Left ventricle myocardium superior (tissue), 1 donor: Measurements from ENCODE around the gene CMTM7. TPM values are rescaled to one million over a fixed set of nuclear protein-coding genes. Genes with fewer than 3 reads are reported as not detected.

ENCODE experiments used
- ATAC-seq: fragments of 200-7000 bp; cut with Tn5 transposase; one replicate; pipeline ENCODE4 v1.9.1; 2020; ENCODE audit warnings: mild to moderate bottlenecking, moderate library complexity
- DNase-seq: peaks from one replicate; pipeline ENCODE4 v3.0.0-alpha.2; 2020
- intact Hi-C: fragments of 100-400 bp; cut with micrococcal nuclease; formaldehyde crosslinking; loops from one replicate; pipeline ENCODE4 v1.11.0; 2022
- long read RNA-seq: library from polyadenylated mRNA; unstranded; transcript quantifications from one replicate; pipeline ENCODE4 v2.0.0, GENCODE V29; 2021
- total RNA-seq: library from RNA; stranded (reverse); fragmentation: NEBNext Ultra II Directional; extraction: Animal tissue kit (Norgen Biotek cat#: 25700); gene quantifications from one replicate; pipeline ENCODE4 v1.2.1, GENCODE V29; 2021
- donor health status: DM: no; HTN: yes; CAD: no; lungs with severe emphysema.

Gene CMTM7, protein sequence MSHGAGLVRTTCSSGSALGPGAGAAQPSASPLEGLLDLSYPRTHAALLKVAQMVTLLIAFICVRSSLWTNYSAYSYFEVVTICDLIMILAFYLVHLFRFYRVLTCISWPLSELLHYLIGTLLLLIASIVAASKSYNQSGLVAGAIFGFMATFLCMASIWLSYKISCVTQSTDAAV
- 4.4 TPM for total RNA-seq
- long read RNA-seq, partial matches to known transcripts: 1 of 3 reads
- long read RNA-seq, other reads (novel, unspliced or antisense): 0 of 3 reads

DNA sequence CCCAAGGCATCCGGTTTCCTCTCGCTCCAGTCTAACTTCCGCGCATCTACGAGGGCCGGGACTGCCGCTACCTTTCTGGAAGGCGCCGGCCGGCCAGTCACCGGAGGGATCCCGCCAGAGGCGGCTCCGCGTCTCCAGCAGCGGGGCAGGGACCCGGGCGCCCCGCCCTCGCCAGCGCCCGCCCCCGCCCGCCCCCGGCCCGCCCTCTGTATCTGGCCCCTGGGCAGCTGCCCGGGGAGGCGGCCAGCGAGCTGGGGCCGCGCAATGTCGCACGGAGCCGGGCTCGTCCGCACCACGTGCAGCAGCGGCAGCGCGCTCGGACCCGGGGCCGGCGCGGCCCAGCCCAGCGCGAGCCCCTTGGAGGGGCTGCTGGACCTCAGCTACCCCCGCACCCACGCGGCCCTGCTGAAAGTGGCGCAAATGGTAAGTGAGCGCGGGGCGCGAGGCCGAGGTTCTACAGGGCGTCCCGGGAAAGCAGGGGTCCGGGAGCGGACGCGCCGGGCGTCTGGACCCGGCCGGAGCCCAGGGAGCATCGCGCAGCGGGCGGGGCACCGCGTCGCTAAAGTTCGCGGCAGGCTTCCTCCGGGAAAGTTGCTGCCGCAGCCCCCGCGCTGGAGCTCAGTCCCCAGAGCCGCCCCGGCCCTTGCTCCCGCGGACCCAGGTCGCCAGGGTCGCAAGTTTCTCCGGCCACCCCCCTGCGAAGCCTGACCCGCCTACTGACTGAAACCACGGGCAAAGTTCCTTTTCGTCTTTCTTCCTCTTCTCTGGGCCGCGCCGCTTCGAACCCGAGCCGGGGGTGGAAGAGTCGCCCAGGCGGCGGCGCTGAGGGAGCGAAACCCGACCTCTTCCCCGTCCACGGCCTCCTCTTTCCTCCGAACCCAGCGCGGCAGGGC, at the start of gene CMTM7:
TSS of gene CMTM7 (plus strand) at position 211 of the 893 bp plus-strand sequence. CDS start at position 265, 54 bp downstream.
- ATAC-seq (peak; percentile 96), DNase-seq (peak; percentile 85)
- intact Hi-C loops: no loop called here

DNA sequence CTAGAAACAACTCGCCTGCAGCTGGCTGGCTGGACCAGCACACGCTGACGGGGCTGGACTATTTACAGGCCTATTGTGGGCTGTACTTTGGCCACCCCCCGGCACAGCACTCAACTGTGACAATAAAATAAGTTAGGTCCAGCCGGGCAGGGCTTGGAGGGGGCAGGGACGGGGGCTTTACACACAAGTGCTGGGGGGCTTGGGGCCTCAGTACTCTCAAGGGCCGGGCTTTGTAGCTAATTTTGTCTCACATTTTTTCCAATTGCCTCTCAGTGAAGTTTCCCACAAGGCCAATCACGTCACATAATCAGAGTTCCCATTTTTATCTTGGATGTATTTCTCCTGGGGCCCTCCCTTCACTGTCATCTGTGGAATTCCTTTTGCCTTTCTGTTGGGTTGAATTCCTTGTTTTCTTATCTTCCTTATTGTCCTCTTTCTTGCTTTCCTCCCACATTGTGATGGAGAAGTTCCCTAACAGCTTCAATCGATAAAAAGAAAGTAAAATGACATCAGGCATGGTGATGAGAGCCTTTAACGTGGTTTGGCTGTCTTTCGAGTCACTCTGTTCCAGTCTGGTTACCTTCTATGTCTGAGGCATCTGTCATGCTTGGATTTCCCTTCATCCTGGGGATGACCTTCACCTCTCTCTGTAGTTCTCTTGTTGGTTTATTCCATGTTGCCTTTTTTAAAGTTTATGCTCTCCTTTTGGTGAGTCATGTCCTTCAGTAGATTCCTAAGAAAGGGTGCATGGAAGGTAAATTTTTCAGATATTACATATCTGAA, 44.1 kb upstream of the CMTM7 start:
- ATAC-seq: peak; percentile 89
- DNase-seq: peak; percentile 65
- intact Hi-C loops: no loop called here

DNA sequence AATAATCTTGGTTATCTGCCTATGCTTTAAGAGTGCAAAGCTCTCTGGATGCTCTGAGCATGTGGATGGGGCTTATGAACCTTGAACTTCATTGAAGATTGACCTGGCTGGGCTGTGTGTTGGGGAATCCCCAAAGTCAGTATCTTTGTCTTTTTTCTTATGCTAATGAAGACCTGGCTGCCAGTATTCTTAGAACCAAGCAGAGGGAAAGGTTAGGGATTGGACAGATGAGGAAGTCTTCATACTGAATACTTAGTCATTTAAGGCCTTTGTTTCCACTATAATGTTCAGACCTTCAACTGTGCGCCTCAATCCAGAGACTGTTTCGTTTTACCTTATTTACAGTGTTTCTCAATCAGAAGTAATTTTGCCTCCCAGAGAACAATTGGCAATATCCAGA, 42.5 kb upstream of the CMTM7 start:
- ATAC-seq (no peak), DNase-seq (no peak)
- intact Hi-C loops: no loop called here

DNA sequence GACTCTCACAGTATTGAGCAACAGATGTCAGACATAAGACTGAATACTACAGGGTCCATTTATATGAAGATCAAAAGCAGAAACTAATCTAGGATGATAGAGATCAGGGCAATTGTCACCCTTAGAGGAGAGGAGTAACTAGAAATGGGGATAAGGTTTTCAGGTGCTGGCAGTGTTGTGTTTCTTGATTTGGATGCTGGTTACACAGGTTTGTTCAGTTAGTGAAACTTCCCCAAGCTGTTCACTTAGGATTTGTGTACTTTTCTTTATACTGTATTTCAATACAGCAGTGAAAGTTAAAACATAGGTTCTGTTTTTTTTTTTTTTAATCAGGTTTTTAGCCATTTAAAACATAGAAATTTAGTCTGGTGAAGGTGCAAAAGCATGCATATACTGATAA, 39.1 kb upstream of the CMTM7 start:
- DNase-seq: no peak
- intact Hi-C loops: no loop called here
- ATAC-seq: no peak

DNA sequence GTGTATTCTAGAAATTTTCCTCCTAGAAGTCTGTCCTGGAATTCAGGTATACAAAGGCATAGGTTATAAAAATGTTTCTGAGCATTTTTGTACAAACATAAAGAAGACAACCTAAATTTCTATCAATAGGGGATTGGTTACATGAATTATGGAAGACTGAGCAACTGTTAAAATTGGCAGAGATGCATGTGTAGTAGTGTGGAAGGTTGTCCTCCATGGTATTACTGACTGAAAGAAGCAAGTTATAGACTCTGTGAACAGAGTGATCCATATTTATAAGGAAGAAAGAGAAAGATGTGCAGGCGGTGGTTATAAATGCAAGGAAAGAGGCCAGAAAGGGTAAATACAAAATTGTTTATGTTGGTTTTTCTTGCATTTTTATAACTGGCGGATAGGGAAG, 38.3 kb upstream of the CMTM7 start:
- no peak for ATAC-seq
- intact Hi-C loops: no loop called here

DNA sequence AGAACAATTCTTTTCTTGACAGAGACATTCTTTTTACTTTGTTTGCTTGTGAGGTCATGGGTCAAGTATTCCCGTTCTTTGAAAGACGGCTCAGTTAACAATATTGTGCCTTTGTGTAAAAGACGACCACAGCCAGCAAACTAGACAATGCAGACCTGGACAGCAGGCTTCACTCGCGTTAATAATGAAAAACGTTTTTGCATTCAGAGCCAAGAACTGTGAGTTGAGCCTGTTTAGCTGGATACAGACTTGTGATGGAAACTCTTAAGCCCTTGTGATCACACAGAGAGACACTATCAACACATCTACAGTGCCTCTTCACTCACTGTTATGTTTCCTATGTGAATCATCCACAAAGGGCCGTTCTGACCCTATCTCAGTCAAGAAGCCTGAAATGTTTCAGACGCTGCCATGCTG, 37.3 kb upstream of the CMTM7 start:
- no peak for DNase-seq
- intact Hi-C loops: no loop called here
- no peak for ATAC-seq

More for the DNA sequence above, 38.3 kb upstream of the CMTM7 start:
- DNase-seq: no peak

DNA sequence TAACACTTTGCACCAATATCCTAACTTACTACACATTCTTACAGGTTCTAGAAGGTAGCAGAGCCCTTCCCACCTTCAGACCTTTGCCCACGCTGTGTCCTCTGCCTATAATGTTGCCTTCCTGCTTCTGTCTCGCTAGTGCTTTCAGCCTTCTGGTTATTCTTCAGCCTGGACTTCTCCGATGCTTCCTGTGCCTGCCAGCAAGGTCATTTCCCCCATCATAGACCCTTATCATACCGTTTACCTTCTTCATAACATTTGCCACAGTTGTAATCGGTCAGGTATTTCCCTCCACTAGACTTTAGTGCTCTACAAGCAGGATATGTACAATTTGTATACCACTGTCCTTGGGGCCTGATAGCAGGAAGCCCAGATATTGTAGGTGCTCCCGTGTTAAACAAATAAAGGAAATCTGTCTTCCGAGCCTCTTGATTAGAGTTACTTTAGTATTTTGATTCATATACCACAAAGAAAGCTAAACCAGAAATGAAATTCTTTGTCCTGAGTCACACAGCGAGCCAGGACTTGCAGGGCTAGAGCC, 35.8 kb upstream of the CMTM7 start:
- no peak for DNase-seq
- intact Hi-C loops: no loop called here
- no peak for ATAC-seq

DNA sequence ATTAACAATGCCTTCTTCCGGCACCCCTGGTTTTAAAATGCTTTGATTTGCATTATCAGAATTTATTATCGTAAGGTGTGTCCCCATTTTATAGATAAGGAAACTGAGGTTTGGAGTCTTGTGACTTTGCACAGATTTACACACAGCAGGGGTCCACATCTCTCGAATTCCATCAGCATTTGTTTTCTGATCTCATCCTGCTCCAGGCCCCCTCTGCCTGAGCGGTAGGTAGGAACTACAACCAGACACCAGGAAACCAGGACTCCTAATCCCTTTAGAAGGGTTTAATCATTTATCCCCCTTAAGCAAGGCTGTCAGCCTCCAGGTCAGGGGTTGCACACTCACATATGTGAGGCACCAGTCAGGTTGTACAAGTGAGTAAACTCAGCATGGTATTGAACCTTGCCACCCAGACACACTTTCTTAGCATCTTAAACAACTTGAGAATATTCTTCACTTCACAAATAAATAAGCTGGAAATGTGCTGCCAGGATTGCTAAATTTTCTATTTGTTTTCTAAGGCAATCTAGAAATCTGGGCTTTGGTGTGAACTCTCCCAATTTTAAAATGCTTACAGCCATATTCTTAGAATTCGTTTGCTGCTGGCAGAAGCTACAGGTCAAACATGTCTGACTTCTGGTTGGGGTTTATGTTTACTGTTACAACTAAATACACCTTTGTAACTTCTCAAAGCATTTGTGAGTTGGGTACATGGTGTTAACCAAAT, 31.7 kb upstream of the CMTM7 start:
- intact Hi-C loops: no loop called here

DNA sequence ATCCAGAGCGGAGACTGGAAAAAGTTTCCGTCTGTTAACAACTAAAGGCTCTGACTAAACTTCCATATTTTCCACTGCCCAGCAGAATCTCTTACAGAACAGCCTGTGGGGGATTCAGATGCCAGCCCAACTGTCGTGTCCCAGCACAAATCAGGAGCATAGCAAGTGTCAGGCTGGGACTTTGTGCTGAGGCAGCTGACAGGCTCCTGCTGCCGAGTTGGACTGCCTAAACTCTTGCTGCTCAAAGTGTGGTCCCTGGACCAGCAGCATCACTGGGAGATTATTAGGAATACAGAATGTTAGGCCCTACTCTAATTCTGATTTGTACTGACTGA, 31.2 kb upstream of the CMTM7 start:
- intact Hi-C loops: no loop called here
- DNase-seq (no peak), ATAC-seq (no peak)

More for the DNA sequence above, 31.7 kb upstream of the CMTM7 start:
- DNase-seq (no peak), ATAC-seq (no peak)

DNA sequence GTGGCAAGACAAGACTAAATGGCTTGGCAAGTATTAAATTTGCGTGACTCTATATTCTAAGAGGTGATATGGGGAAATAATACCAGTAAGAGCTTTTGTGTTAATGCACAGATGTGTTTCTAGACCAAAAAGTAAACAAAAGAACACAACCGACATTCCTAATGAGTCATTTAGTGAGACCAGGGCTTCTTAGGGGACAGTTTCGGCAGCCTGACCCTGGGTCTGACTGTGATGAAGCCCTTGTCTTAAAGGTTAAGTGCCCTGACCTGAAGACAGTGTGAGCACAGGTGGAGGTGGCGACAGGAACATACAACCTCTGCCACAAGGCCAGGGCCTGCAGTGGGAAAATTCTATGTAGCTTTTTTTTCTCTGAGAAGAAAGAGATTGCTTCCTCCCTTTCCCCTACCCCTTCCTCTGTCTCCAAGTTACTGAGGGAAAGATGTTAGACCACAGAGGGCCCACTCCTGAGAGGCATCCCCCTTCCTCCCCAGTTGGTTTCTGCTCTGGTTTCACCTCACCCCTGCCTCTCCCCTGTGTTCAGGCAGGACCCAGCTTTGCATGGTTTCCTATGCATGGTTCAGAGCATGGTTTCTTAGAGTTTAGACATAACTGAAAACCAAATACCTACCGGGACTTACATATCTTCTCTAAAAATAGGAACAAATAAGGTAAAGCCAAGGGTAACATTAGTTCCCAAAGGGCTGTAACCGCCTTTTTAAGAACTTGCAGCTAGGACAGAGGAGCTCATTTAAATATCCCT, 24.8 kb upstream of the CMTM7 start:
- DNase-seq (no peak), ATAC-seq (no peak)
- intact Hi-C loops: no loop called here

DNA sequence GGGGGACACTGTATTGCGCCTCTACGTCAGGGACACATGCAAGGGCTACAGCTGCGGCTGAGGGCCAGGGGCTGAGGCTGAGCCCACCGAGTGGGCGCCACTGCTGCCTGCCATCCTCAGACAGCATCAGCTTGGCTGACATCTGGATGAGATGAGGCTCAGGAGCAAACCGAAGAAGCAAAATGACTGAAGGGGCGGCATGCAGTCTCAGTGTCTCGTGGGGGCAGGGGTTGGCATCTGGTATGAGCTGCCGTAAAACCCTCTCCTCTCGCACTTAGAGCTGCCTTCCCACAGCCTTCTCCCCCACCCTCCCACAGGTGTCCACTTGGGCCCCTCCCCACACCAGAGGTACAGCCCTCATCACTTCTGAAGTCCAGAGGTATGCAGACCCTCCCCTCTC, 24.2 kb upstream of the CMTM7 start:
- ATAC-seq (no peak), DNase-seq (no peak)
- intact Hi-C loops: no loop called here

DNA sequence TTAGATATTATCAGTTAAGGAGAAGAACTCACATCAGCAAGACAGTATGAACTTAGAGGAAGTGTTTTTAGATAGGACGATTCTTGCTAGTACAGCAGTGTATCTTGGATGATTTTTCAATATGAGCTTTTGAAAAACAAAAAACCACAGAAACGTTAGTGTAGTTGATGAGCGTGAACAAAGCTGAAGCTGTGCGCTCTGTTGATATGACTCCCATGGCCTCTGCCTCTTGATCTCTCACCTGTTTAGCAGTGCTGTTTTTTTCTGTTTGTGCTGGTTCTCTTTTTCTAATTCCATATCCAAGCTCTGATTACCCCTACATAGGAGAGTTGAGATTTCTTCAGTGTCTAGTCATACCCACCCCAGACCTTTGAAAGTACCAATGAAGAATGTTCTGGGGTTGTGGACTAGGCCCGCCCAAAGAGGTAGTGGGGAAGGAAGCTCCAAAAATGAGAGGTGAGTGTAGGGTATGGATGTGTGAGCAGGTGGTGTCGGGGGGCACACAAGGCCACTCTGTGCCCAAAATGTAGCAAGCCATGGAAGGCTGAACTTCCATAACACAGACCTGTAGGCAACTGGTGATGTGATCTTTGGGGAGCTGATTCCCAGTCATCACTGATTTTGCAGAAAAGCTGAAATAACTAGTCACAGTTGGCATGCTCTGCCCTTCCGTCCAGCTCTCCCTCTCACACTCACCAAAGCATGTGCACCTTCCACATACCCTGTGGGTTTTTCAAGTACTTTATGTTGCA, 20.0 kb upstream of the CMTM7 start:
- ATAC-seq (no peak), DNase-seq (no peak)
- intact Hi-C loops: loop anchor here (10.0 kb wide), 1 partner anchor 93 kb away; no protein-coding TSS in a partner anchor

DNA sequence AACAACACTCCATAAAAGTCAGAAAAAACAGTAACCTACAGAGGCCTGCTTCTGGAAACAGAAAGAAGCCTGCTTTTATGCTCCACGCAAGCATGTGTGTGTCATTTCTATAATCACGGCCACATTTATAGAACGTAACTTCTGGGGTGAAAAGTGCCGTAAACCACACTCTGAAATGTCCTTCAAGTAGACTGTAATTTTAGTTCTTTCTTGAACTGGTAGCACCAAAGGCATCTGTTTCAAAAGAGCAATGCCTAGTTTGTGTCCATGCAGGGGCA, 19.5 kb upstream of the CMTM7 start:
- DNase-seq (no peak), ATAC-seq (no peak)
- intact Hi-C loops: loop anchor here (10.0 kb wide), 1 partner anchor 93 kb away; no protein-coding TSS in a partner anchor

DNA sequence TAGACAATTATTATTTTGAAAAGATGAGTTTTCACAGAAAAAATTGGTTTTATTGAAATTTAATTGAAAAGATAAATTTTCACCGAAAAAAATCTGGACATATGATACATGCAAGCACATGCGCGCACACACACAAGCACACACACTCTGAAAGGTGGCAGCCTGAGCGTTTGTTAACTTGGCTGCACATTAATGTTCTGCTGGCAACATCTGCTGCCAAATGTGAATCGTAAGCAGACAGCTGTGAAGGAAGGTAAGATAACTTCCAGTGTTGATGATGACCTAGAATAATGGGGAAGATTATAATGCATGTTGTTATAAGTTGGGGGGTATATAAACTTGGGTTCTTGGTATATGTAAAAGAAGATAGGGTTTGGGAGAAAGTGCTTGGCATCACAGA, 18.4 kb upstream of the CMTM7 start:
- intact Hi-C loops: loop anchor here (10.0 kb wide), 1 partner anchor 92 kb away; no protein-coding TSS in a partner anchor

DNA sequence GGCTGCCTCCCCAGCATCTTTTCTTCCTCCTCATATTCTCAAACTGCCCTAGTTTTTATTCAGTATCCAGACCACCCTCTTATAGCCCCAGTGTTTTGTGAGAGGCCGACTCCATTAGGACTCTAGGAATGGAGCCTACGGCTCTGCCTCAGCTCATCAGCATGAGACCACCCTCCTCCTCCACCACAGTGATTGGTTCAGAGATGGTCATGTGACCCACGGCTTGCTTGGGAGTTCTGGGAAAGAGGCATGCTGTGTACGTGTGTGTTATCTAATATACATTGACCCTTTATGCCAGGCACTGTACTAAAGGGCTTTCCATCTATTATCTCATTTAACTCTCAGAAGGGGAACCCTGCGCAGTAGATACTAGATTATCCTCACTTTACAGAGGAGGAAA, 17.8 kb upstream of the CMTM7 start:
- DNase-seq (no peak), ATAC-seq (no peak)
- intact Hi-C loops: loop anchor here (10.0 kb wide), 1 partner anchor 91 kb away; no protein-coding TSS in a partner anchor

More for the DNA sequence above, 18.4 kb upstream of the CMTM7 start:
- no peak for DNase-seq
- no peak for ATAC-seq

DNA sequence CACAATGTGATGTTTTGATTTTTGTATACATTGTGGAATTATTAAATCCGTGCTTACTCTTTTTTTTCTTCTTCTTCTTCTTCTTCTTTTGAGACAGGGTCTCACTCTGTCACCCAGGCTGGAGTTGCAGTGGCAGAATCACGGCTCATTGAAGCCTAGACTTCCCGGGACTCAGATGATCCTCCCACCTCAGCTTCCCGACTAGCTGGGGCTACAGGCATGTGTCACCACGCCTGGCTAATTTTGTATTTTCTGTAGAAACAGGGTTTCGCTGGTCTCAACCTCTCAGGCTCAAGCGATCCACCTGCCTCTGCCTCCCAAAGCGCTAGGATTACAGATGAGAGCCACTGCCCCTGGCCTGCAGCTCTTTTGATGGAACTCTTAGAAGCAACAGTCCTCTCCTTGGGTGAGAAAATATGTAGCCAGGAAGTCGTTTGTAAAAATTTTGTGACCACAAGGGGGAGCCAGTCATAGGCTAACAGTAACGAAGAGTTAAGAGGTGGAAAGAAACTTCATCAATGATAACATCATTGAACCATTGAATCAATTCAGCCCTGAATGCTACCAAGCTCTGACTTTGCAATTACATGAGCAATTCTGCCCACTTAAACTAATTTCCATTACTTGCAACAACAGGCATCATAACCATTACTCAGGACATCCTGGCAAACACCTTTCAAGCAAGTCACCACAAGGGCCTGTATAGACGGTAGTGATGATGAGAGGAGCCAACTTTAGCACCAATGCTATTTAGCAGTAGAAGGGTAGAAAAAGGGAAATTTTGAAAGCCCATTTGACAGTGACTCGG, 16.7 kb upstream of the CMTM7 start:
- ATAC-seq: peak; percentile 65

DNA sequence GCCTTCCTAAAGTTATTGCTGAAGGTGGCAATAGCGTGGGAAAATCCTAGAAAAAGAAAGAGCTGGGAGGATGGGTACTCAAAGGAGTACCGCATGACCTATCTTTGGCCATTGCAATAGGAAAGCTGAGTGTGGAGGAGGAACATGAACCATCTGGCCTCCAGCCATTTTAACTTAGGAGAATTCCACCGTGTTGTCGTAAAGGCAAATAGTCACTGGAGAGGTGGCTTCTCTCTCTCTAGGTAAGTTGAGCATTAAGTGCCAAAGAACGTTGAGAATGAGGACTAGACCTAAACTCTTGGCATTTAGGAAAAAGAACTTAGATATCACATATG, 16.1 kb upstream of the CMTM7 start:
- no peak for ATAC-seq
- intact Hi-C loops: loop anchor here (10.0 kb wide), 1 partner anchor 89 kb away; no protein-coding TSS in a partner anchor
- DNase-seq: no peak

More for the DNA sequence above, 16.7 kb upstream of the CMTM7 start:
- intact Hi-C loops: loop anchor here (10.0 kb wide), 1 partner anchor 90 kb away; no protein-coding TSS in a partner anchor
- no peak for DNase-seq
